HG03159 (cell line): ENCODE data around the gene EFCAB5.
"Not testable (repeated sequence)": the region's sequence is repeated elsewhere in the genome, so short reads cannot be mapped to it uniquely, and the experiment has no call there.

Experiments
- ATAC-seq: cut with Tn5 transposase; IDR thresholded peaks from one replicate; pipeline ENCODE4 v1.9.1; 2021; ENCODE audit warnings: mild to moderate bottlenecking, moderate library complexity; ENCODE audit not compliant: unreplicated experiment

Gene EFCAB5

DNA sequence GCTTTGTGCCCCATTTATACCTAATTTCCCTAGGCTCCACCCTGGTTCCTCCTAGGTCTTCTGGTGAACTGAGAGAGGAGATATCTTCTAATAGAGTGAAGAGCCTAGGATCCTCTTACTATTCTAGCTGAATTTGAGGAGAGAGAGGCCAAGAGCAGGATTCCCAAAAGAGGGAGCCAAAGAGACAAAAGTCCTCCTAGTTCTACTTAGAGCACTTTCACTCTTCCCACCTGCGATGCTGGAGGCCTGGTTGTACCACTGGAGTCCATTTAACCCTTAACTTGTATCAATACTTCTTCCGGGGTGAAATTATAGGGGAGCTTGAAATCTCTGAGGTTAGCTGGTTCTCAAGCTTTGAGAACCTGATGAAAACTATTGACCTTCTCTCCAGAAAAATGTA lies 8.1 kb upstream of the EFCAB5 start:
- no peak for ATAC-seq

DNA sequence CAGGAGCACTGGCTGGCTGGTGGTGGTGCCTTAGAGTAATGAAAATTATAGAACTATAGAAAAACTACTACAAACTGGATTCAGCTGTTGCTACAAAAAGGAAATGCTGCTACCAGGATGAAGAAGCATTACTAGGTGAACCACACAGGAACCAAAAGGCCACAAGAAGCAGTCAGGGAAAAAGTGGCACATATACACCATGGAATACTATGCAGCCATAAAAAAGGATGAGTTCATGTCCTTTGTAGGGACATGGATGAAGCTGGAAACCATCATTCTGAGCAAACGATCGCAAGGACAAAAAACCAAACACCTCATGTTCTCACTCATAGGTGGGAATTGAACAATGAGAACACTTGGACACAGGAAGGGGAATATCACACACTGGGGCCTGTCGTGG lies 5.5 kb upstream of the EFCAB5 start:
- not testable (repeated sequence) for ATAC-seq

DNA sequence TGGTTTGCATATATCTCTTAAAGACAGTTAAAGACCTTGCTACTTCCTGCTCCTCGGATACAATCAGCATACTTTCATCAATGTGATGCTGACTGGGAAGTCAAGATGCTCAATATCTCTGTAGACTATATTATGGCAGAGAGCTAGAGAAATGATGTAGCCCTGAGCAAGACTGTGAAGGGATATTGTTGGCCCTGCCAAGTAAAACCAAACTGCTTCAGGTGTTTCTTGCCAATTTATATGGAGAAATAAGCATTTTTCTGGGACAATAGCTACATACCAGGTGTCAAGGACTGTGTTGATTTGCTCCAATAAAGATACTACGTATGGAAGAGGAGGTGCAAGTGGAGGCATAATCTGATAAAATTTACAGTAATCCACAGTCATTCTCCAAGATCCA lies 4.7 kb upstream of the EFCAB5 start:
- ATAC-seq, result no peak

GRCh38 chr17:29945281-29945680 lies 3.8 kb downstream of the EFCAB5 start:
- ATAC-seq, result no peak

DNA sequence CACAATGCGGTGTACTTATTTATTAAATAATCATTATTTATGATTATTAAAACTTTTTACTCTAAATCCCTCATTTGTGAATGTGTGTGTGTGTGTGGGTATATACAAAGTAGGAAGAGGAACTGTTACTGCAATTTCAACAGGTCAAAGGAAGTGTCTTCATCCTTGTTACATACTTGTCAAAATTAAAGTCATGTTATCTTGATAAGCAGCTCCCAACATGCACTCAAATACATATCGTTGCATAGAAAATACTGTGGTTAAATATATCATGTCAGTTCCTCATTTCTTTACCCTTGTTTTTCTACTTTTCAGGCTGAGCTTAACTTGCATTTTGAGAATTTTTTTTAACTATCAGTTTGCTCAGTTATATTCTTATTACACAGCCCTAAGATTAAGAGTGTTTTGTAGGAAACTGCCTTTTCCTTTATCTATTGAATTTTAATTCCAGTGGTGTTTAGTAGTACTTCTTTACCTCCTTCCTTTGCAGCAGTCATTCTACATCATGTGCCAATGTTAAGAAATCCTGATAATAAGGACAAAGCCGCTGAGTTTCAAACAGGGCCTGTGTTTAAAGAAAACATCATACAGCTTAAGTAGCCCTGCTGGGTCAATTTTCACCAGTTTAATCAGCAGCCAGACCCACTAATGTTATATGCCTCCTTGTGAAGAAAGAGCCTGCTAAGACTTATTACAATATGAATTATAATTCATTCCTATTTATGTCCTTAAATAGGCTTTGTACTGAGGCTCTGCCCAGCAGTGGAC lies 7.2 kb downstream of the EFCAB5 start:
- no peak for ATAC-seq

DNA sequence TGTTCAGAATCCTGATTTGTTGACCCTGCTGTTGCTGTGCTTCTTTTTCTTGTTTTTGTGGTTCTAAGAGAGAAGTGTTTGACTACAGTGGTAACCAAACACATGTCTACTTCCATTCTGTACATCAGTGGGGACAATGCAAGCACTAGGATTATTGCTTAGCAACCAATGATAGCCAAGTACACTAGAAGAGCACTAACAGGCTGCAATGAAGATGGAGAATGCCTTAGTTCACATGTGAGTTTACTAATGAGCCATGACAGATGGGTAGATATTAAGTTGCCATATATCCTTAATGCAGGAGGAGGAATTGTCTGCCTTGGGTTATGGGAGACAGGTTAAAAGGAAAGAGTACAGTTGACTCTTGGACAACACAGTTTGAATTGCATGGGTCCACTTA lies 8.3 kb downstream of the EFCAB5 start:
- no peak for ATAC-seq

DNA sequence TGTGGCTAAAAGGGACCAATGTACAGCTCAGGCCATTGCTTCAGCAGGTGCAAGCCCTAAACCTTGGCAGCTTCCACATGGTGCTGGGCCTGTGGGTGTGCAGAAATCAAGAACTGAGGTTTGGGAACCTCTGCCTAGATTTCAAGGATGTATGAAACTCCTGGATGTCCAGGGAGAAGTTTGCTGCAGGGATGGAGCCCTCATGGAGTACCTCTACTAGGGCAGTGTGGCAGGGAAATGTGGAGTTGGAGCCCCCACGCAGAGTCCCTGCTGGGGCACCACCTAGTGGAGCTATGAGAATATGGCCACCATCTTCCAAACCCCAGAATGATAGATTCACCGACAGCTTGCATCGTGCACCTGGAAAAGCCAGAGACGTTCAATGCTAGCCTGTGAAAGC lies 13.0 kb downstream of the EFCAB5 start:
- no peak for ATAC-seq

DNA sequence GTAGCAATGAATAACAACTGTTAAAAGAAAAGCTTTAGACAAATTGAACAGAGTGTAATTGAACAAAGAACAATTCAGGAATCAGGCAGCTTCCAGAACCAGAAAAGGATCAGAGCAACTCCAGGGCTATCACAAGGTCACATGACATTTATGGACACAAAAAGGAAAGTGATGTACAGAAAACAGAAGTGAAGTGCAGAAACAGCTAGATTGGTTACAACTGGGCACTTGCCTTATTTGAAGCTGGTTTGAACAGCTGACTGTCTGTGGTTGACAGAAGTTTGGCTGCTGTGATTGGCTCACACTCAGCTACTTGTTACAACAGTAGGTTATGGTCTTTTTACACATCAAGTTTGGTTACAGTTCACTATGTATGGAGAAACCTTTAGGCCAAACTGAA lies 14.8 kb downstream of the EFCAB5 start:
- ATAC-seq, result no peak

DNA sequence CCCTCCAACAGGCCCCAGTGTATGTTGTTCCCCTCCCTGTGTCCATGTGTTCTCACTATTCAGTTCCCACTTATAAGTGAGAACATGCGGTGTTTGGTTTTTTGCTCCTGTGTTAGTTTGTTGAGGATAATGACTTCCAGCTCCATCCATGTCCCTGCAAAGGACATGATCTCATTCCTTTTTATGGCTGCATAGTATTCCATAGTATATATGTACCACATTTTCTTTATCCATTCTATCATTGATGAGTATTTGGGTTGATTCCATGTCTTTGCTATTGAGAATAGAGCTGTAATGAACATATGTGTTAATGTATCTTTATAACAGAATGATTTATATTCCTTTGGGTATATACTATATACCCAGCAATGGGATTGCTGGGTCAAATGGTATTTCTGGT lies 16.1 kb downstream of the EFCAB5 start:
- not testable (repeated sequence) for ATAC-seq

DNA sequence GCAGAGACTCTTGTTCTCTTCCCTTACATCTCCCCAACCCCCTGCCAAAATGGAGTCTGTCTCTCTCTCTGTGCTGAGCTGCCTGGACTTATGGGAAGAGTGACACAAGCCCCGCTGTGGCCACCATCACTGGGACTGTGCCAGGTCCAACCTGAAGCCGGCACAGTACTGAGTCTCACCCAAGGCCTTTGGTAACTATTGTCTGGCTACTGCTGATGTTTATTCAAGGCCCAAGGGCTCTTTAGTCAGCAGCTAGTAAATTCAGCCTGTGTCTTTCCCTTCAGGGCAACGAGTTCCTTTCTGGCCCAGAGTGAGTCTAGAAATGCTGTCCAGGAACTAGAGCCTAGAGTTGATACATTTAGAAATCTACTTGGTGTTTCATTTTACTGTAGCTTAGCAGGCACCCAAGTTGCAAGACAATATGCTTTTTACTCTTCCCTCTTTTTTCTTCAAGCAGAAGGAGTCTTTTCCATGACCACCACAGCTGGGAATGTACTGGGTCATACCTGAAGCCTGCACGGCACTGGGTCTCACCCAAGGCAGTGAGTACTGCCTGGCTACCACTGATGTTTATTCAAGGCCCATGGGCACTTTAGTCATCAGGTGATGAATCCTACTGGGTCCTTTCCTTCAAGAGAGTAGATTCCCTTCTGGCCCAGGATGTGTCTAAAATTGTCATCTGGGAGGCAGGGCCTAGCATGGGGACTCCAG lies 17.7 kb downstream of the EFCAB5 start:
- ATAC-seq, result no peak

GRCh38 chr17:29959658-29960337 lies 18.4 kb downstream of the EFCAB5 start:
- no peak for ATAC-seq

- ATAC-seq, result no peak
Observed at GRCh38 chr17:29962656-29963055, 21.2 kb downstream of the EFCAB5 start.

DNA sequence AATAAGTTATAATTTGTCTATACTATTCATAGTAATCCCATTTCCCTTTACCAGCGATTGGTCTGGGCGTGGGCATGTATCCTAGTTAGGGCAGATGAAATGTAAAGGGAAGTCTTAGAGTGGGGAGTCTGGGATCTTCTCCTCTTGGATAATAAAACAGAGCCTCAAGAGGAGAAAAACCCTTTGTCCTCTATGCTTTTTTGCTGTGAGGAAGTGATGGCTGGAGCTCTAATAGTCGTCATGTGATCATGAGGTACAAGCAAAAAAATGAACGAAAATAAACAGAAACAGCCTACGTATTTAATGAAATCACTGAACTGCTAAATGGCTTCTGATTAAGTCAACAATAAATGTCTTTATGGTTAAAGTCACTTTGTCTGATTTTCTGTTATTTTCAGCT lies 26.8 kb downstream of the EFCAB5 start:
- ATAC-seq, result no peak

DNA sequence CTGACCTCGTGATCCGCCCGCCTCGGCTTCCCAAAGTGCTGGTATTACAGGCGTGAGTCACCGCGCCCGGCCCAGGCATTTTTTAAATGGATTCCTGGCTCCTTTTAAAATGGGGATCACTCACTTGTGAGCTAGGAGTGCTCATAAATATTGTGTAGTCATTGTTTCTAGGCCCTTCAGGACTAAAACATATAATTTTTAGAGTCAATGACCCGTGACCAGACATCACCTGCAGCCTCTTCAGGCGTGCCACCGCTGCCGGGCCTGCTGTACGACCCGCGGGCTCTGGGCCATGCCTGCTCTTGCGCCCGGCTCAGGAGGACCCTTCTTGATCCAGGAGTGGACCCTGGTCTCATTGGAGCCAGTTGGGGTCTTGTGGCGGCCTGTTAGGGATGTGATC lies 30.8 kb downstream of the EFCAB5 start:
- no peak for ATAC-seq

DNA sequence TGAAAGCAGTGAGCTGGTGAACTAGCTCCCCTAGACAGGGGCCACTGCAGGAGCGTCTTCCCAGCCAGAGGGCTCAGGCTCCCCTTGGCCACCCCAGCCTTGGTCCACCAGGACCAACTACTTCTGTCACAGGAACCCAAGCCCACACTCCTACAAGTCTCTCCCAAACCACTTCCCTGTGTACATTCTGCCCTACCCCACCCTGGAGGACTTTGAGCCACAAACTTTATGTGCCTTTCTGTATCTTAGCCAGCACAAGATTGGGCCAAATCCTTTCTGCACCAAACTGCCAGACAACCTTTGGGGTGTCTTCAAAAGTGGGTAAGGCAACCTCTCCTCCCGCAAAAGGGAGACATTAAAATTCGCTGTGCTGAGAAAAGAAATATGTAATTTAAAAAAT lies 31.6 kb downstream of the EFCAB5 start:
- ATAC-seq, result no peak

DNA sequence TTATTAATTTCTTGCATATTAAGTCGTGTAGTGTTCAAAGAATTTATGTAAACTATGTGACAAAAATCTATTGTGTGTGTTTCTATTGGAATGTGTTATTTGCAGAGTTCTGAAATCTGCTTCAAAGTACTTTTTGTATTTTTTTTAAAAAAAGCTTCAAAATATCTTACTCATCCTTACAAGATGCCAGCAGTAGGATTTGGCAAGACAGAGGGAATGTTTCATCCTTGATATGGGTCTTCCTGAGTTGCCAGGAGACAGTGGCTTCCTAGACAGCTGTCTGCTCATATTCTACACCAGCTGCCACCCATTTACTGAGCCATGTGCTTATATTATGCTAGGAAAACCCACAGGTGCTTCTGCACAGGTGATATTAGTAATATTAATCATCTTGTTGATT lies 36.4 kb downstream of the EFCAB5 start:
- no peak for ATAC-seq

DNA sequence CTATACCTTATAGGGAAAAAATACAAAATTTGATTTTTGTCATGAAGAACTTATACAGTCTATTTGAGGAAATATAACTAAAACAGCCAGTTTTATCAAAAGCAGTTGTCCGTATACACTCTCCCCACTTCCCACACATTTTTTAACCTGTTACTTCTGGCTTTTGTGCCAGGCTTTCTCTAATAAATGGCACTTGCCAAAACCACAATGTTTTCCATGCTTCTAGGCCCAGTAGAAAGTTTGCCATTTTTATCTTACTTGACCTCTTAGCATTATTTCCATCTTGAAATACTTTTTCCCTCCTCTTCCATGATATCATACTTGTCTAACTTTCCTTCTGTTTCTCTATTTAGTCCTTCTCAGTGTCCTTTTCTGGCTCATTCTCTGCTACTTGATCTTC lies 38.8 kb downstream of the EFCAB5 start:
- ATAC-seq, result no peak

DNA sequence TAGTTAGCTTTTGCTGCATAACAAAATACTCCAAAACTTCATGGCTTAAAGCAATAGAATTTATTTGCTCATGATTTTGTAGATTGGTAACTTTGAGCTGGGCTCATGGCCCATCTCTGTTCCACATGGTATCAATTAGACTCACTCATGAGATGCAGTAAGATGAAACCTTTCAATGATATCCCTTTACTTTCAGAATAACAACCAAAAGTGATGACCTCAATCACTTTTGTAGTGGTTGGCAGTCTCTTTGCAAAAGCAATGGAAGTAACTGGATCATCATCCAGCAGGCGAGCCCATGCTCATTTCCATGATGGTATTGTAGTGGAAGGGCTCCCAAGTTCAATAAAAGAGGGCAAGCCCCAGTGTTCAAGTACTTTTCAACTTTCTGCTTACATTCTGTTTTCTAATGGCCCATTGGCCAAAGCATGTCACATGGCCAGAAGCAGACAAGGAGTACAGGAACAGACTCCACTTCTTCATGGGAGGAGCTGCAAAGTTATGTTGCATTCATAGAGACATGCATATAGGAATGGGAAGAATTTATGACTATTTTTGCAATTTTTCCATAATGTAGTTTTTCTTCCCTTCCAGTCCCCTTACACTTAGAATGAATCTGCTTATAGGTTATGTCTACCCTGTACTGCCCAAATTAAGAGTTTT lies 41.7 kb downstream of the EFCAB5 start:
- no peak for ATAC-seq

GRCh38 chr17:29996458-29996857 lies 55.0 kb downstream of the EFCAB5 start:
- ATAC-seq, result no peak

GRCh38 chr17:30000001-30000754 lies 58.7 kb downstream of the EFCAB5 start:
- no peak for ATAC-seq

- ATAC-seq, result no peak
Observed at GRCh38 chr17:30000755-30001257, 59.4 kb downstream of the EFCAB5 start.
